PFSK-1 (cell line): ENCODE data around the gene VWA1.

Experiments used
- POLR2AphosphoS5 ChIP-seq: IDR thresholded peaks from 2 replicates; pipeline ENCODE4 v1.6.1; 2012; ENCODE audit warnings: low read depth, mild to moderate bottlenecking, control low read depth, low read length, moderate library complexity
- SIN3A ChIP-seq: IDR thresholded peaks from 2 replicates; pipeline ENCODE4 v1.6.1; 2012; ENCODE audit warnings: mild to moderate bottlenecking, low read length, moderate library complexity, borderline replicate concordance; ENCODE audit not compliant: insufficient read depth
- TAF1 ChIP-seq: IDR thresholded peaks from 2 replicates; pipeline ENCODE4 v1.6.1; 2012; ENCODE audit warnings: low read length, control low read depth, borderline replicate concordance; ENCODE audit not compliant: insufficient read depth
- TF ChIP-seq, protein P1 (sequence below), 2 experiments: IDR thresholded peaks; 2 replicates each; pipeline versions ENCODE4 v1.6.1 to v1.8.0; 2011 to 2012; ENCODE audit warnings: low read depth in 2 of 2, low read length in 2 of 2, control low read depth in 1 of 2, inconsistent platforms in 1 of 2, mild to moderate bottlenecking in 1 of 2, moderate library complexity in 1 of 2; ENCODE audit not compliant: insufficient read depth in 1 of 2

DNA sequence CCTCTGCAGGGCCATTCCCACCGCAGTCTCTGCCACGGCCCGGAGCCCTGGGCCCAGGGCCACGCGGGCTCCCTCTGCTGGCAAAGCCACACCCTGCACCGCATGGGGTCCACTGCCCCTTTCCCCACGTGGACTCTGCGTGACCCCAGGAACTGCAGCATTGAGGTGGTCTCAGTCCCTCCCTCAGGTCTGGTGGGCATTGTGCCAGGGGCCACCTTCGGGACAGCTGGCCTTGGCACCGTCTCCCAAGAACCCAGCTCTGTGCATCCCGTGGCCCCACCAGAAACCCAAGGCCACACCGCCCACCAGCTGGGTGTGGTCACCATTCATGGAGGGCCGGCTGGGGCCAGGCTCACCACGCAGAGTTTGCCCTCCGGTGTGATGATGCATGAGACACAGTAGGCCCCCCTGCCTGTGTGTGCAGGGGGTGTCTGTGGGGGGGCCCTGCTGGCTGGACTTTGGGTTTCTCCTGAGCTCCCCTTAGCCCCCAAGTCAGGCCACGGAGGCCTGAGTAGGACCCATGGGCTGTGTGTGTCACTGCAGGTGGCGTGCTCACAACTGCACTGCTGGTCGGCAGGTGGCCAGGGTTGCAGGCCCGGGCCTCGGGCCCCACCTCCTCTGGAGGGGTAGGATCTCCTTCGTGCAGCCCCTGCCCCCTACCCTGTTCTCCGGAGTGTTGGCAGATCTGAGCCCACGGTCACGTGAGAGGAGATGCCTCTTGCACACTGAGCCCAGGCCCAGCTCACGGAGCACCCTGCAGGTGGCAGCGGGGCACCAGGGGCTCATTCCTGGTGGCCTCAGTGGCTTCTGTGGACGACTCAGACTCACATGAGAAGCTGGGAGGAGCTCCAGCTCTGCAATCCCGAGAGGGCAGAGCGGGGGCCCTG is 5.8 kb downstream of the VWA1 start:
- TF ChIP-seq POLR2AphosphoS5, result 0 out of 2 replicates have a peak, but pooled peaks have one; percentile 29
- TF ChIP-seq, protein P1, sequence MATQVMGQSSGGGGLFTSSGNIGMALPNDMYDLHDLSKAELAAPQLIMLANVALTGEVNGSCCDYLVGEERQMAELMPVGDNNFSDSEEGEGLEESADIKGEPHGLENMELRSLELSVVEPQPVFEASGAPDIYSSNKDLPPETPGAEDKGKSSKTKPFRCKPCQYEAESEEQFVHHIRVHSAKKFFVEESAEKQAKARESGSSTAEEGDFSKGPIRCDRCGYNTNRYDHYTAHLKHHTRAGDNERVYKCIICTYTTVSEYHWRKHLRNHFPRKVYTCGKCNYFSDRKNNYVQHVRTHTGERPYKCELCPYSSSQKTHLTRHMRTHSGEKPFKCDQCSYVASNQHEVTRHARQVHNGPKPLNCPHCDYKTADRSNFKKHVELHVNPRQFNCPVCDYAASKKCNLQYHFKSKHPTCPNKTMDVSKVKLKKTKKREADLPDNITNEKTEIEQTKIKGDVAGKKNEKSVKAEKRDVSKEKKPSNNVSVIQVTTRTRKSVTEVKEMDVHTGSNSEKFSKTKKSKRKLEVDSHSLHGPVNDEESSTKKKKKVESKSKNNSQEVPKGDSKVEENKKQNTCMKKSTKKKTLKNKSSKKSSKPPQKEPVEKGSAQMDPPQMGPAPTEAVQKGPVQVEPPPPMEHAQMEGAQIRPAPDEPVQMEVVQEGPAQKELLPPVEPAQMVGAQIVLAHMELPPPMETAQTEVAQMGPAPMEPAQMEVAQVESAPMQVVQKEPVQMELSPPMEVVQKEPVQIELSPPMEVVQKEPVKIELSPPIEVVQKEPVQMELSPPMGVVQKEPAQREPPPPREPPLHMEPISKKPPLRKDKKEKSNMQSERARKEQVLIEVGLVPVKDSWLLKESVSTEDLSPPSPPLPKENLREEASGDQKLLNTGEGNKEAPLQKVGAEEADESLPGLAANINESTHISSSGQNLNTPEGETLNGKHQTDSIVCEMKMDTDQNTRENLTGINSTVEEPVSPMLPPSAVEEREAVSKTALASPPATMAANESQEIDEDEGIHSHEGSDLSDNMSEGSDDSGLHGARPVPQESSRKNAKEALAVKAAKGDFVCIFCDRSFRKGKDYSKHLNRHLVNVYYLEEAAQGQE (IDR thresholded peaks at IDR 0.05; ENCODE audit: insufficient read depth in 1 of 2, low read depth in 2 of 2, low read length in 2 of 2), result no peak
- TF ChIP-seq TAF1, result no peak
- TF ChIP-seq SIN3A, result no peak
